ENCODE data around the gene EFCAB6. TPM values are rescaled to one million over a fixed set of nuclear protein-coding genes. Genes with fewer than 3 reads are reported as not detected.

Gene EFCAB6
- total and polyA plus RNA-seq, 7 experiments from 2014 or later, result 0.08 to 1.4 (median 0.39) TPM; not detected in 1

DNA sequence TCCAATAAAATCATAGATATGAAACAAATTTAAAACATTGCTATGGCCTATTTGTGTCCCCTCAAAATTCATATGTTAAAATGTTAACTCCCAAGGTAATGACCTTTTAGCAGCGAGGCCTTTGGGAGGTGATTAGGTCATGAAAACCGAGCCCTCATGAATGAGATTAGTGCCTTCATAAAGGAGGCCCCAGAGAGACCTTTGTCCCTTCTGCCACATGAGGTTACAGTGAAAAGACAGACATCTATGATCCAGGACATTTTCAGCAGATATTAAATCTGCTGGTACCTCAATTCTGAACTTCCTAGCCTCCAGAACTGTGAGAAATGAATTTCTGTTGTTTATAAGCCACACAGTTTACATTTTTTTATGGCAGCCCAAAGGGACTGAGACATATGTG lies 228.6 kb downstream of the EFCAB6 start:
- Mint-ChIP-seq H3K4me1 (no peaks in the 10 kb centered on the region), H3K4me3 (no peak overlapping the region), H3K27me3 (peaks cover 2 to 31% (median 12%) of the 10 kb centered on the region in 5 donors), H3K9me3 (peaks cover 3 to 57% (median 18%) of the 10 kb centered on the region in 11 donors), H3K36me3 (peaks cover 2 to 16% (median 4%) of the 10 kb centered on the region in 5 donors), H3K27ac (no peak overlapping the region)
- CTCF ChIA-PET, result no interaction called here
- POLR2A ChIA-PET, result no interaction called here
- H3K27ac ChIP-seq (ENCODE audit: low read depth, low read length), result no peak overlapping the region
- no peak overlapping the region for H3K4me3 ChIP-seq (ENCODE audit: low read length)
- no peaks in the 10 kb centered on the region for H3K36me3 ChIP-seq (ENCODE audit: control insufficient read depth in 2 of 3, insufficient read depth in 3 of 3, low read length in 3 of 3)
- no peaks in the 10 kb centered on the region for H3K9me3 ChIP-seq (ENCODE audit: control insufficient read depth in 2 of 3, low read length in 3 of 3)
- H3K4me1 ChIP-seq (ENCODE audit: control insufficient read depth in 2 of 2, insufficient read depth in 2 of 2, low read length in 2 of 2), result no peaks in the 10 kb centered on the region
- intact Hi-C loops (cut with micrococcal nuclease), result no loop called here
- no peak for ATAC-seq
- DNase-seq, result no peak
- H3K27me3 ChIP-seq (ENCODE audit: control insufficient read depth in 2 of 2, insufficient read depth in 2 of 2, low read length in 2 of 2), result no peaks in the 10 kb centered on the region

DNA sequence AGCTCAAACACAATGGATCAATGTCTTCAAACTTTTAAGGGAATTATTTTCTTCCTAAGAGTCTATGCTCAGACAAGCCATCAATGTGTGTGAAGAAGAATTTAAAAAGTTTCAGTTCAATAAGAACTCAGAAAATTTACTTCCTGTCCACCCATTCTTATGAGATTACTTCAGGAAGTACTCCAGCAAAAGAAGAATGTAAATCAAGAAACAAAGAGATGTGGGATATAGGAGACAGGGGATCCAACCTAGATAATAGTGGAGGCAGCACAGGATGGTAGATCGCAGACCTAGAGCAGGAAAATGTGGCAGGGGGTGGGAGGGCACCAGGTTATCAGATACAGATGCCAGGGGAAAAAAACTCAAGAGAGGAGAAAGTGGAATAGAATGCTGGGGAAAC lies 229.7 kb downstream of the EFCAB6 start:
- CTCF ChIA-PET, result no interaction called here
- H3K4me1 Mint-ChIP-seq, result no peaks in the 10 kb centered on the region
- intact Hi-C loops (cut with micrococcal nuclease), result no loop called here
- no peaks in the 10 kb centered on the region for H3K36me3 ChIP-seq (ENCODE audit: control insufficient read depth in 2 of 3, insufficient read depth in 3 of 3, low read length in 3 of 3)
- POLR2A ChIA-PET, result no interaction called here
- H3K27me3 ChIP-seq (ENCODE audit: control insufficient read depth in 2 of 2, insufficient read depth in 2 of 2, low read length in 2 of 2), result no peaks in the 10 kb centered on the region
- no peaks in the 10 kb centered on the region for H3K9me3 ChIP-seq (ENCODE audit: control insufficient read depth in 2 of 3, low read length in 3 of 3)
- H3K4me1 ChIP-seq (ENCODE audit: control insufficient read depth in 2 of 2, insufficient read depth in 2 of 2, low read length in 2 of 2), result no peaks in the 10 kb centered on the region
- no peak overlapping the region for H3K27ac Mint-ChIP-seq
- no peak overlapping the region for H3K27ac ChIP-seq (ENCODE audit: low read depth, low read length)
- peaks cover 0 to 14% (median 4%) of the 10 kb centered on the region in 5 donors for H3K36me3 Mint-ChIP-seq
- H3K27me3 Mint-ChIP-seq, result peaks cover 0 to 24% (median 7%) of the 10 kb centered on the region in 5 donors
- DNase-seq (no peak), ATAC-seq (no peak)
- no peak overlapping the region for H3K4me3 Mint-ChIP-seq
- no peak overlapping the region for H3K4me3 ChIP-seq (ENCODE audit: low read length)
- peaks cover 3 to 52% (median 18%) of the 10 kb centered on the region in 11 donors for H3K9me3 Mint-ChIP-seq

DNA sequence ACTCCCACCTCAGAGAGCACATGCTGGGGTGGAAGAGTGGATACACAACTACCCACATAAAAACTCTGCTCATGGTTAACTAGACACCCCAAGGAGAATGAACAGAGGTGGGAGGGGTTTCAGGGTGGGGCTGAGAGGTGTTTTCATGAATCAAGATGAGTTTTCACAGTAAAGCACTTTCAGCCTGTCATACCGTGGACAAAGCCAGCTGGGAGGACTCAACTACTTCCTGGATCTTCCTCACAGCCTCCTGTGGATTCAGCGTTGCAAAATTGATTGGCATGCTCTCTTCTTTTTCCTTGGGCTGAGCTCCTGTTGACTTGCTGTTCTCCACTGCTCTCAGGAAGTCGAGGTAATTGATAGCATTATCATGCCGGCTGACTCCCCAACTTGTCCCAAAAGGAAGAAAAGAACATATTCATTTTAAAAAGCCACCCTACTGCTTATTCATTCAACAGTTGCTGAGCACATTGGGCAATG lies 231.8 kb downstream of the EFCAB6 start:
- Histone ChIP-seq H3K4me1 (ENCODE audit: control insufficient read depth in 2 of 2, insufficient read depth in 2 of 2, low read length in 2 of 2) (no peaks in the 10 kb centered on the region), H3K27ac (ENCODE audit: low read depth, low read length) (no peak overlapping the region), H3K27me3 (ENCODE audit: control insufficient read depth in 2 of 2, insufficient read depth in 2 of 2, low read length in 2 of 2) (no peaks in the 10 kb centered on the region), H3K4me3 (ENCODE audit: low read length) (no peak overlapping the region), H3K36me3 (ENCODE audit: control insufficient read depth in 2 of 3, insufficient read depth in 3 of 3, low read length in 3 of 3) (no peaks in the 10 kb centered on the region), H3K9me3 (ENCODE audit: control insufficient read depth in 2 of 3, low read length in 3 of 3) (no peaks in the 10 kb centered on the region)
- CTCF ChIA-PET, result no interaction called here
- H3K27me3 Mint-ChIP-seq, result peaks cover 4 to 20% (median 8%) of the 10 kb centered on the region in 5 donors
- intact Hi-C loops (cut with micrococcal nuclease), result no loop called here
- H3K4me3 Mint-ChIP-seq, result no peak overlapping the region
- H3K9me3 Mint-ChIP-seq, result peaks cover 3 to 40% (median 15%) of the 10 kb centered on the region in 11 donors
- peaks cover 0 to 10% (median 4%) of the 10 kb centered on the region in 5 donors for H3K36me3 Mint-ChIP-seq
- DNase-seq, result no peak
- no peak overlapping the region for H3K27ac Mint-ChIP-seq
- no peak for ATAC-seq
- H3K4me1 Mint-ChIP-seq, result no peaks in the 10 kb centered on the region
- POLR2A ChIA-PET, result no interaction called here

DNA sequence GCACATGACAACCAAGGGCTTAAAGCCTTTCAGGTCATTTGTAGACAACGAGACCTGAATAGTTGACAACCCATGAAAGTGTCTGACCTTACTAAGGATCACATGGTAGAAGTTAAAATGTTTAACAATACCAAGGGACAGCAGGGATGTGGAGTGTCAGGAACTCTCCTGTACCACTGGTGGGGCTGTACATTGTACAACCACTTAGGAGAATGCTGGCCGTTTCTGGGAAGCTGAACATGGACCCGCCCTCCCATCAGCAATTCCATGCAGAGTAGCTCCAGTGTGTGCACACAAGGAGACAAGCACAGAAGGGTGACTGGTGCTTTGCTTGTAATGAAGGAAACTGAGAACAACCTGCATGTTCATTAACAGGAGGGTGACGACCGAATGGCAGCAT lies 237.4 kb downstream of the EFCAB6 start:
- no peaks in the 10 kb centered on the region for H3K4me1 ChIP-seq (ENCODE audit: control insufficient read depth in 2 of 2, insufficient read depth in 2 of 2, low read length in 2 of 2)
- no peak overlapping the region for H3K4me3 ChIP-seq (ENCODE audit: low read length)
- H3K4me3 Mint-ChIP-seq, result no peak overlapping the region
- no peaks in the 10 kb centered on the region for H3K27me3 ChIP-seq (ENCODE audit: control insufficient read depth in 2 of 2, insufficient read depth in 2 of 2, low read length in 2 of 2)
- ChIA-PET CTCF (no interaction called here), POLR2A (no interaction called here)
- no peak for ATAC-seq
- no peaks in the 10 kb centered on the region for H3K9me3 ChIP-seq (ENCODE audit: control insufficient read depth in 2 of 3, low read length in 3 of 3)
- intact Hi-C loops (cut with micrococcal nuclease), result no loop called here
- no peak overlapping the region for H3K27ac Mint-ChIP-seq
- H3K4me1 Mint-ChIP-seq, result peaks cover 0 to 3% (median 0%) of the 10 kb centered on the region in 7 donors
- H3K27ac ChIP-seq (ENCODE audit: low read depth, low read length), result no peak overlapping the region
- H3K36me3 Mint-ChIP-seq, result no peaks in the 10 kb centered on the region
- DNase-seq, result no peak
- H3K27me3 Mint-ChIP-seq, result peaks cover 5 to 28% (median 15%) of the 10 kb centered on the region in 5 donors
- H3K9me3 Mint-ChIP-seq, result no peaks in the 10 kb centered on the region
- H3K36me3 ChIP-seq (ENCODE audit: control insufficient read depth in 2 of 3, insufficient read depth in 3 of 3, low read length in 3 of 3), result no peaks in the 10 kb centered on the region

DNA sequence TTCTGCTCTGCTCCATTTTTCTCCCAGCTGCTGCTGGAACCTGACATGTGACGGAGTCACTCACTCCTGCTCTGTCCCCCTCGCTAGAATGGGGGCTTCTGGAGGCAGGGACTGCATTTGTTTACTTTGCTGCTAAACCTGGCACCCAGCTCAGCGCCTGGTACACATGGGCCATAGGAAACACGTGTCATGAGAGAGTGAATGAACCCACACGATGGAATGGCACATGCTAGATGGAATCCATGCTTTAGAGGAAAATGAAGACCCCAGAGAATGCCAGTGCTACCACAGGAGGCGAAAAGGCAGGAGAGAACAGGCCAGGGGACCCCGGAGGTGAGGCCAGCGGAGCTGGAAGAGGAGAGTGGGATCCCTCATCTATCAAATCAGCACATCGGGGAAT lies 239.4 kb downstream of the EFCAB6 start:
- Mint-ChIP-seq H3K4me1 (peaks cover 0 to 3% (median 0%) of the 10 kb centered on the region in 7 donors), H3K4me3 (no peak overlapping the region), H3K9me3 (no peaks in the 10 kb centered on the region), H3K27ac (no peak overlapping the region), H3K36me3 (no peaks in the 10 kb centered on the region), H3K27me3 (peaks cover 5 to 28% (median 15%) of the 10 kb centered on the region in 5 donors)
- no peaks in the 10 kb centered on the region for H3K27me3 ChIP-seq (ENCODE audit: control insufficient read depth in 2 of 2, insufficient read depth in 2 of 2, low read length in 2 of 2)
- no peak overlapping the region for H3K4me3 ChIP-seq (ENCODE audit: low read length)
- no peaks in the 10 kb centered on the region for H3K4me1 ChIP-seq (ENCODE audit: control insufficient read depth in 2 of 2, insufficient read depth in 2 of 2, low read length in 2 of 2)
- H3K36me3 ChIP-seq (ENCODE audit: control insufficient read depth in 2 of 3, insufficient read depth in 3 of 3, low read length in 3 of 3), result no peaks in the 10 kb centered on the region
- no peaks in the 10 kb centered on the region for H3K9me3 ChIP-seq (ENCODE audit: control insufficient read depth in 2 of 3, low read length in 3 of 3)
- POLR2A ChIA-PET, result no interaction called here
- DNase-seq, result no peak
- CTCF ChIA-PET, result no interaction called here
- intact Hi-C loops (cut with micrococcal nuclease), result no loop called here
- no peak for ATAC-seq
- H3K27ac ChIP-seq (ENCODE audit: low read depth, low read length), result no peak overlapping the region

DNA sequence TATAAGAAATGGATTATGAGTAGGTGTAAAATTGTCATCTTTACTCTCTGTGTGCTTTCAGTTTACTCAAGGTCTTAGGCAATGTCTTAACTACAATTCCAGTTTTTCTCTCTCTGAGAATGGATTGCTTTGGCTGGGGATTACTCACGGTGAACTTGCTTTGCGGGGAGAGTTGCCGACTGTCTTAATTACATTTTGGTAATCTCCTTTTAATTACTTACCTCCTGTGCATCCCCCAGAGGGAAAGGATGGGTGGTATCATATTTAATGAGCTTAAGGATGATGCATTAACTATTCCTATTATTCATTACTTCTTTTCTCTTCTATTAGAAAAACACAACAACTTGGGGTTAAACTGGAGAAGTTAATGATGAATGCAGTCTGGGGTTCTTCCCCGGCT lies 240.9 kb downstream of the EFCAB6 start:
- no peak overlapping the region for H3K27ac Mint-ChIP-seq
- ChIA-PET CTCF (no interaction called here), POLR2A (no interaction called here)
- H3K27me3 Mint-ChIP-seq, result peaks cover 3 to 19% (median 8%) of the 10 kb centered on the region in 5 donors
- Histone ChIP-seq H3K36me3 (ENCODE audit: control insufficient read depth in 2 of 3, insufficient read depth in 3 of 3, low read length in 3 of 3) (no peaks in the 10 kb centered on the region), H3K27ac (ENCODE audit: low read depth, low read length) (no peak overlapping the region), H3K27me3 (ENCODE audit: control insufficient read depth in 2 of 2, insufficient read depth in 2 of 2, low read length in 2 of 2) (no peaks in the 10 kb centered on the region), H3K4me1 (ENCODE audit: control insufficient read depth in 2 of 2, insufficient read depth in 2 of 2, low read length in 2 of 2) (no peaks in the 10 kb centered on the region), H3K9me3 (ENCODE audit: control insufficient read depth in 2 of 3, low read length in 3 of 3) (no peaks in the 10 kb centered on the region), H3K4me3 (ENCODE audit: low read length) (no peak overlapping the region)
- intact Hi-C loops (cut with micrococcal nuclease), result no loop called here
- H3K36me3 Mint-ChIP-seq, result no peaks in the 10 kb centered on the region
- peaks cover 0 to 3% (median 0%) of the 10 kb centered on the region in 7 donors for H3K4me1 Mint-ChIP-seq
- H3K9me3 Mint-ChIP-seq, result no peaks in the 10 kb centered on the region
- no peak overlapping the region for H3K4me3 Mint-ChIP-seq
- ATAC-seq (no peak), DNase-seq (no peak)

DNA sequence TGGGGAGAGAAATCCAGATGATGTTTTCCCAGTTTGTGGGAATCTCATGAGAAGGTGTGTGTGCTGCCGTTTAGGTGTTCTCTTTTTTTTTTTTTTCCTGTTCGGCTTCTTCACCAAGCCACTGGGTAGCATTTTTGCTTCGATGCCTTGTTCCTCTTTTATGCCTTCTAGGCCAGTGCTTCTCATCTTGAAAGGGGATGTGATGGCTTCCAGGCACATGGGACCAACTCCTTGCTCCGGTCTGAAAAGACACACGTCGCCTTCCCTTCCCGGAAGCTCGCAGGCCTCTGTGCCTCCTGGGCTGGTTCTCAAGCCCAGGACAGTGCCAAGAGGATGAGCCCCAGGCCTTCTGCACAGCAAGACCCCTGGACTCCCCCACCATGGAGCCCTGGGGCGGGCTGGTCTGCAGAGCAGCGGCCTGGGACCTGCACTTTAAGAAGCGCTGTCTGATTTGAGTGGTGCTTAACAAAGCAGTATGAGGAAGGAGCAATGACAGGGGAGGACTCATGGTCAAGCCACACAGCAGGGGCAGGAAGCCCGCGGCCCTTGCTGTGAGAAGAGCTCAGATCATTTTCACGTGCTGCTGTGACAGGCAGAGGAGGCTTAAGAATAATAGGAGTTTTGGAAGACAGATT lies 241.5 kb downstream of the EFCAB6 start:
- POLR2A ChIA-PET, result no interaction called here
- no peak overlapping the region for H3K4me3 ChIP-seq (ENCODE audit: low read length)
- peaks cover 3 to 18% (median 8%) of the 10 kb centered on the region in 5 donors for H3K27me3 Mint-ChIP-seq

More for the DNA sequence above, 241.5 kb downstream of the EFCAB6 start:
- Histone ChIP-seq H3K27ac (ENCODE audit: low read depth, low read length) (no peak overlapping the region), H3K27me3 (ENCODE audit: control insufficient read depth in 2 of 2, insufficient read depth in 2 of 2, low read length in 2 of 2) (no peaks in the 10 kb centered on the region), H3K4me1 (ENCODE audit: control insufficient read depth in 2 of 2, insufficient read depth in 2 of 2, low read length in 2 of 2) (no peaks in the 10 kb centered on the region), H3K9me3 (ENCODE audit: control insufficient read depth in 2 of 3, low read length in 3 of 3) (no peaks in the 10 kb centered on the region), H3K36me3 (ENCODE audit: control insufficient read depth in 2 of 3, insufficient read depth in 3 of 3, low read length in 3 of 3) (no peaks in the 10 kb centered on the region)
- DNase-seq (no peak), ATAC-seq (no peak)
- H3K36me3 Mint-ChIP-seq, result no peaks in the 10 kb centered on the region
- H3K9me3 Mint-ChIP-seq, result no peaks in the 10 kb centered on the region
- no peak overlapping the region for H3K27ac Mint-ChIP-seq
- intact Hi-C loops (cut with micrococcal nuclease), result no loop called here
- no peak overlapping the region for H3K4me3 Mint-ChIP-seq
- CTCF ChIA-PET, result no interaction called here
- peaks cover 0 to 3% (median 0%) of the 10 kb centered on the region in 7 donors for H3K4me1 Mint-ChIP-seq

Measured in naive thymus-derived CD4-positive, alpha-beta T cell (primary cell).